ENCODE data around the gene JPT1.
"Not testable (repeated sequence)": the region's sequence is repeated elsewhere in the genome, so short reads cannot be mapped to it uniquely, and the experiment has no call there.

Gene JPT1, protein sequence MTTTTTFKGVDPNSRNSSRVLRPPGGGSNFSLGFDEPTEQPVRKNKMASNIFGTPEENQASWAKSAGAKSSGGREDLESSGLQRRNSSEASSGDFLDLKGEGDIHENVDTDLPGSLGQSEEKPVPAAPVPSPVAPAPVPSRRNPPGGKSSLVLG

DNA sequence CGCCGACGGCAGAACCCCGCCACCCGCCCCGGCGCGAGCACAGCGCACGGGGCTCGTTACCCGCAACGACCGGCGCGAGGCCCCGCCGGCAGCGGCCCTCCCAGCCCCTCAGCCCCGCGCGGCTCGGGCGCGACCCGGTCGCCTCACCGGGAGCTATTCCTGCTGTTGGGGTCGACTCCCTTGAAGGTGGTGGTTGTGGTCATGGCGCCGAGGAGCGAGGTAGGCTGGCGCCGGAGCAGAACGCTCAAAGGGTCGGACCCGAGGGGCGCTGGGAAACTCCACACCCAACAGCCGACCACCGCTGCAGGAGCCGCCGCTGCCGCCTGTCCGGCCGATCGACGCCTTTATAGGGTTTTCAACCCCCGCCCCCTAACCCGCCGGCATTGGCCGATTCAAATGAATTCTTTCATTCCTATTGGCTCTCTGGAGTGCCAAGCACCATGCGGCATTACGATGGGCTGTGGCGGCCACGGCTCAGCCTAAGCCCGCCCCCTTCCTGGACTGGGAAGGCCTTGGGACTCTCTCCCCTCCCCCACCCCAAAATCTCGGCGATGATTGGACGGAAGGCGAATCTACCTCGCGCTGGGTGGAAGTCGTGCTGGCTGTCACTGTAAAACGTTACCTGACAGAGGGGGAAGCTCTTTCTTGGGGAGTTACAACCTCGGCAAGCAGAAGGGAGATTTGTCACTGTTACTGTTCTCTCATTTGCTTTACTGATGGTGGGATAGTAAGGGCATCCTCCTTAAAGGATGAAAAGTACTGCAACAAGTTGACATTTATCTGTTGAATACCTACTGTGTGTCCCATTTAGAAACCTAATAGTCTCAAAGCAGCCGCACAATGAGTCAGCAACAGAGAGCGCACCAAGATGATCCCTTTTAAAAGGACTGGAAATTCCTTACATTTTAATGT is at the start of gene JPT1:
TSS of gene JPT1 (minus strand) at position 318 of the 912 bp plus-strand sequence. CDS start at position 203, 115 bp downstream.
- in situ Hi-C loops (cut with HindIII; ENCODE audit: low sequenced_read_pairs) = no loop called here

DNA sequence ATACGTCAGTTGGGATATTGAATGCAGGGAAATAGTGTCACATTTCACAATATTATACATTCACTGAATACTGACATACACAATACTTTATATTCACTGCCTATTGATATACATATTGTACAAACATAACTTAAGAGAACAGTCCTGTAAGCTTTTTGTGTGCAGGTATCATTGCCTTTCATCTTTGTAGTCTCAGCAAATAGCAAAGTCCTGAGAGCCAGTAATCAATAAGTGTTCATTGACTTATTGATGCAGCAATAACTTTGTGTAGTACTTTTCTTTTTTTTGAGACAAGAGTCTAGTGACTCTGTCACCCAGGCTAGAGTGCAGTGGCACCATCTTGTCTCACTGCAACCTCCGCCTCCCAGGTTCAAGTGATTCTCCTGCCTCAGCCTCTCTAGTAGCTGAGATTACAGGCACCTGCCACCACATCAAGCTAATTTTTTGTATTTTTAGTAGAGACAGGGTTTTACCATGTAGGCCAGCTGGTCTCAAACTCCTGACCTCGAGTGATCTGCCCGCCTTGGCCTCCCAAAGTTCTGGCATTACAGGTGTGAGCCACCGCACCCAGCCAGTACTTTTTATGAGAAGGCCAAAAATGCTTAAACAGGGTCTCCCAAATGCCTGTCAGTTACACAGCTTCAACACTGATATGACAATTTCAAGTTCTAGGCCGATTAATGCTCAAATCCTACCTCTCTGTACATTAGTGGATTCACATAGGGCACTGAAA is 45.7 kb upstream of the JPT1 start:
- in situ Hi-C loops (cut with HindIII; ENCODE audit: low sequenced_read_pairs) = no loop called here

DNA sequence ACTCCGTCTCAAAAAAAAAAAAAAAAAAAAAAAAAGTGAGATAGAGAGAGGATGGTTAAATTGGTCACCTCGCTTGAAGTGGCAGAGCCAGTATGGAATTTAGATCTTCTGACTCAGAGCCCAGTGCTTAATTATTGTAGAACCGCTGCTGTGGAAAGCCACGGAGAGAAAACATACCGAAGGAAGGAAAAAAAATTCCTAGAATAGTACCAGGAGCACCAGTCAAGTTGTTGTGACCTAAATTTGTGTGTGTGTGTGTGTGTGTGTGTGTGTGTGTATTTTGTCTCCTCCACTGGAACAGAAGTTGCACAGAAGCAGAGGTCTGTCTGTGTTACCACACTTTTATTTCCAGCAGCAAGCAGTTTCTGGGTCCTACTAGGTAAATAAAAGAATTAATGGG is 40.6 kb upstream of the JPT1 start:
- in situ Hi-C loops (cut with HindIII; ENCODE audit: low sequenced_read_pairs) = no loop called here

DNA sequence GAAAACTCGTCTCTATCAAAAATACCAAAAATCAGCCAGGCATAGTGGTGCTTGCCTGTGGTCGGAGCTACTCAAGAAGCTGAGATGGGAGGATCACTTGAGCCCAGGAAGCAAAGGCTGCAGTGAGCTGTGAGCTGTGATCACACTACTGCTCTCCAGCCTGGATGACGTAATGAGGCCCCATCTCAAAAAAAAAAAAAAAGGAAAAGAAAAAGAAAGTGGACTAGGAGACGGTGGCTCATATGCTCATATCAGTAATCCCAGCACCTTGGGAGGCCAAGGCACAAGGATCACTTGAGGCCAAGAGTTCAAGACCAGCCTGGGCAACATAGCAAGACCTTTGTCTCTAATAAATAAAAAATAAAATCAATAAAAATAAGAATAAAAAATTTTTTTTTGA is 37.3 kb upstream of the JPT1 start:
- in situ Hi-C loops (cut with HindIII; ENCODE audit: low sequenced_read_pairs) = no loop called here

DNA sequence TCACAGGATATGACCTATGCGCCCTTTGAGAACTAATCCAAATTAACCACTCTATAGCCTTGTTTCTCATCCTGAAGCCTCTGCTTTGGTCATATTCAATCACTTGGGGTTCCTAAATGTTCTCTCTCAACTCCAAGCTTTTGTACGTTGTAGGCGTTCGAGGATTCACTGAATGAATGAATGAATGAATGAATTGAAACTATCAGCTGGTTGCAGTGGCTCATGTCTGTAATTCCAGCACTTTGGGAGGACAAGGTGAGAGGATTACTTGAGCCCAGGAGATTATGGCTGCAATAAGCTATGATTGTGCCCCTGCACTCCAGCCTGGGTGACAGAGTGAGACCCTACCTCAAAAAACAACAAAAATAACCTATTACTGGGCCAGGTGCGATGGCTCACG is 34.3 kb upstream of the JPT1 start:
- in situ Hi-C loops (cut with HindIII; ENCODE audit: low sequenced_read_pairs) = no loop called here

DNA sequence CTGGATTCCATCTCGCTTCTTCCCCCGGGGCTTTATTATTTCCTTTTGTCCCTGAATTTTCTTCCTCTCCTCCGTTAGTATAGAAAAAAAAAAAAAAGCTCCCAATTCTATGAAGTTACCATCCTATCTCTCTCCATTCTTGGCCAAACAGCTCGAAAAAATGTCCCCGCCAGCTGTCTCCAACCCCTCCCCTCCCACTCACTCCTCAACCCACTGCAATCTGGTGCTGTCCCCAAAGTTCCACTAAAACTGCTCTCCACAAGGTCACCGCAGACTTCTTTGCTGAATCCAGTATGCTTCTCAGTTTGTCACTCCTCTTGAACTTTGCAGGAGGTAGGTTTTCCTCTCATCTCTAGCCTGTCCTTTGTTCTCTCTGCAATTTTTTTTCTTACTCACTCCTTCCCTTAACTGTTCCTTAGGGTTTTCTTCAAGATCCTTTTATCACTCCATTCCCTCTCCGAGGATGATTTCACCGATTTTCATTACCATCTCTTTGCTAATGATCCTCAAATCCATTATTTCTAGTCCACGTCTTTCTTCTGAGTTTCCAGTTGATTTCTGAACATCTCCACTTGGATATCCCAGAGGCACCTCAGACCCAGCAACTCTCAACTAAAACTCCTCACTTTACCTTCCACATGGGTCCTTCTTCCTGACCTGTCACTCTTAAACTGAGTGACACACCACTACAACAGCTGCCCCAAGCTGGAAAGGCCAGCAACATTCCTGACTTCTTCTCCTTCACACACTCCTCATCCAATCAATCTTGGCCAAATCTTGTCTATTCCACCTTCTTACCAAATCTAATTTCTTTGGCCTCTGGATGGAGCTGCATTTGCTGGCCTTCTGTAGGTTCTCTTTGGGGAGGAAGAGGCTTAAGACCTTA is 29.9 kb upstream of the JPT1 start:
- in situ Hi-C loops (cut with HindIII; ENCODE audit: low sequenced_read_pairs) = no loop called here

DNA sequence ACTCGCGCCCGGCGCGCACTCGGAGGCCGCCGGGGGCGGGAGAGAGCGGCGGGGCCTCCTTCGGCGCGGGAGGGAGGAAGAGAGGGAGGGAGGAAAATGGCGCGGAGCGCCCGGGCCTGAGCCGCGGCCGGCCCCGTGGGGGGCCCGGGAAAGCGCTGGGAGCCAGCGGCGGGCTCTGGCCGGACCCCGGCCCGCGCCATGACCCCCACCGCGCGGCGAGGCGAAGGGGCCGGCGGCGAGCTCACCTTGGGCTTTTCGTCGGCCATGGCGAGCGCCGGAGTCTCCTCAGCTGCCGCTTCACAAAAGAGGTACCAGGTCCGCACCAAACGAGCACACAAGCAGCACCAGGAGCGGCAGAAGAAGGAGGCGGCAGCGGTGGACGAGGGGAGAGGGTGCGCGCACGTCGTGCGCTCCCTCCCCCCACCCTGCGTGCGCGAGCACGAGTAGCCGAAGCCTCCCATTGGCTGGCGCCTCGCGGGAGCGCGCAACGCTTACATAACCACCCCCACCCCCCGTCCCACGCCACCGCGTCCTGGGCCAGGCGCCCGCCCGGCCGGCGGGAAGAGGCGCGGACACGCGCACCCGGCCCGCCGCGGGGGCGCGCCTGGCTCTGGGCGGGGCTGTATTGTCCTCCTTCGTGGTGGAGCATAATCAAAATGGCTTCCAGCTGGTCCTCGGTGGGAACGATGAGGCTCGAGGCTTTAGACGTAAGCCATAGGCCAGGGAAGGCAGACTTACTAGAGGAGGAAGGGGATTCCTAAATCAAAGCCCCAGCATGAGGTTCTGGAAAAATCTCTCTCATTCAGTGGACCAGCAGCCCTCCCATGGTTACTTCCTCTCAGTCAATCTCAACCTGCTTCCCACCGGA is 28.5 kb upstream of the JPT1 start, which contains the start of gene SUMO2:
TSS of gene SUMO2 (minus strand) at position 391 of the 868 bp plus-strand sequence. CDS start at position 266, 125 bp downstream.
- in situ Hi-C loops (cut with HindIII; ENCODE audit: low sequenced_read_pairs) = no loop called here

DNA sequence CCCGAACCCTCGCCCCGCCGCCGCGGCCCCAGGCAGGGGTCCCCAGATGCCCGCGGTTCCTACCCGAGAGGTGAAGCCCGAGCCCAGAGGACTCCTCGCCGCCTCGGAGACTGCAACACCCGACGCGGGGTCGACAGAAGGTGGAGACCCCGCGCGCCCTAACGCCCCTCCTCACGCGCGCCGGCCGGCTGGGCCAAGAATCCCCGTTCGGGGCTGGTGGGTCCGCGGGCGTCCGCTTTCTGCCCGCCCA is 27.9 kb upstream of the JPT1 start:
- in situ Hi-C loops (cut with HindIII; ENCODE audit: low sequenced_read_pairs) = no loop called here

DNA sequence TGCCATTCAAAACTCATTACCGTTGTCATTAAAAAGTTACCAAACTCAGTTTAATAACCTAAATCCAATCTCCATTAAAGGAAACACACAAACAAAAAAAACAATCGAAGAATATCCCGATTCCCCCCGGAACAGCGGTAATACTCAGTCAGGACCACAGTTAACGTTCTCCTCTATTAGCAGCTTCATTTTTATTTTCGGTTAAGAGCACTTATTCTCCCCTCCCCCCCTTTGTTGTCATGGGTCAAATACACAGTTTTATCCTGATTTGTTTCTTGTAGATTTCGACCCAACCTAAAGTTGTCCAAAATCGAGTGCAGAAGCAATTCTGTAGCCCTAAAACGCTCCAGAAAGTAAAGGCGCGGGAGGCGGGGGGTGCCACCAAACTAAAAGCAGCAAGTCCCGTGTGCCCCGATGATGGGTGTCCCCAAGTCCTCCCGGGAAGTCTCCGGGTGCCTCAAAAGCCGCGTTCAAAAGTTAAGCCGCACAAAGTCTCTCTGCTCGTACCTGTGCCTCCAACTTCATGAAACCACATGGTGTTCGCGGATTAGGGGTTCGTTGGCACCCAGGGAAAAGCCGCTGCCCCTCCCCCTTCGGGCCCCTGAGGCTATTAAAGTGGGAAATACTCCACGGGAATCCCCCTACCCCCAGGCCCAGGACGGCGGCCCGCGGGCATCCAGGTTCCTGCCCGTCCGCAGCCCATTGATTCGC is 27.5 kb upstream of the JPT1 start:
- in situ Hi-C loops (cut with HindIII; ENCODE audit: low sequenced_read_pairs) = no loop called here

DNA sequence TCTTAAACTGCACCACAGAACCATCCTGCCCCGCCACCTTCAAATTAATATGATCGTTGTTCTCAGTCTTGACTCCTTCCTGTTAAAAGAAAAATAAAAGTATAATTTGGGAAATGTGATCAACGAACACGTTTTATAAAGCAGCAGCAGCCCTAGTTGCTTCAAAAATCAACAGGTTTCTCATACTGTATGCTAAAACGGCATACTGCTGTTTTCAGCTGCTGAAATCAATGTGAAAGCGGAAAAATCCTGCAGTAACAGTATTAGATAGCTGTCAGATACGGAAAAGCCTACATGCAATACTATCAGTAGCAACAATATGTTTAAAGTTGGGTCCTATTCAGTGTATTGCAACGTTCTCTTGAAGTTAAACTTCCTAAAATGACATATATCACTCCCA is 26.8 kb upstream of the JPT1 start:
- in situ Hi-C loops (cut with HindIII; ENCODE audit: low sequenced_read_pairs) = no loop called here

DNA sequence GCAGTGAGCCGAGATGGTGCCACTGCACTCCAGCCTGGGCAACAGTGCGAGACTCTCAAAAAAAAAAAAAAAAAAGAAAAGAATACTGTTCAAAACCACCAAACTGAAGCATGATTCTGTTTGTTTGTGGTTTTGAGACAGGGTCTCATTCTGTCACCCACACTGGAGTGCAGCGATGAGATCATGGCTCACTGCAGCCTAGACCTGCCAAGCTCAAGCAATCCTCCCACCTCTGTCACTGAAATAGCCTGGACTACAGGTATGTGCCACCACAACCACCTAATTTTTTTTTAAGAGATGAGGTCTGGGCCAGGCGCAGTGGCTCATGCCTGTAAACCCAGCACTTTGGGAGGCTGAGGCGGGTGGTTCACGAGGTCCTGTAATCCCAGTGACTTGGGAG is 24.1 kb upstream of the JPT1 start:
- in situ Hi-C loops (cut with HindIII; ENCODE audit: low sequenced_read_pairs) = no loop called here

DNA sequence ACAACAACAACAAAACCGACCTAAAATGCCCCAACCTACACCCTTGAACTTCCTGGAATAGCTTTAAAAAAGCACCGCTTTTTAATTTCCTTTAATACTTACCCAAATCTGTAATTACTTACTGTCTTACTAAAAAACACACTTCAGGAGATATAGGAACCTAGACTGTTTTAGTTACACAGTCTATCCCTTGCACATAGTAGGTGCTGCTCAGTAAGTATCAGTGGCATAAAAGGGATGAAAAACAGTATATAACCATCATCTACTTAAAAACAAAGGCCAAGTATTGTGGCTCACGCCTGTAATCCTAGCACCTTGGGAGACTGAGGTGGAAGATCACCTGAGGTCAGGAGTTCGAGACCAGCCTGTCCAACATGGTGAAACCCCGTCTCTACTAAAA is 22.3 kb upstream of the JPT1 start:
- in situ Hi-C loops (cut with HindIII; ENCODE audit: low sequenced_read_pairs) = no loop called here

DNA sequence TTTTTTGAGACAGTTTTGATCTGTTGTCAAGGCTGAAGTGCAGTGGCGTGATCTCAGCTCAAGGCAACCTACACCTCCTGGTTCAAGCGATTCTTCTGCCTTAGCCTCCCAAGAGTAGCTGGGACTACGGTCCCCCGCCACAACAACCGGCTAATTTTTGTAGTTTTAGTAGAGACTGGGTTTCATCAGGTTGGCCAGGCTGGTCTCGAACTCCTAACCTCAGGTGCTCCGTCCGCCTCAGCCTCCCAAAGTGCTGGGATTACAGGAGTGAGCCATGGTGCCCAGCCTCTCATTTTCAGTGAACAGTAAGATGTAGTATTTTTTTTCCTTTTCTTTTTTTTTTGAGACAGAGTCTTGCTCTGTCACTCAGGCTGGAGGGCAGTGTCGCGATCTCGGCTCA is 20.7 kb upstream of the JPT1 start:
- in situ Hi-C loops (cut with HindIII; ENCODE audit: low sequenced_read_pairs) = no loop called here

DNA sequence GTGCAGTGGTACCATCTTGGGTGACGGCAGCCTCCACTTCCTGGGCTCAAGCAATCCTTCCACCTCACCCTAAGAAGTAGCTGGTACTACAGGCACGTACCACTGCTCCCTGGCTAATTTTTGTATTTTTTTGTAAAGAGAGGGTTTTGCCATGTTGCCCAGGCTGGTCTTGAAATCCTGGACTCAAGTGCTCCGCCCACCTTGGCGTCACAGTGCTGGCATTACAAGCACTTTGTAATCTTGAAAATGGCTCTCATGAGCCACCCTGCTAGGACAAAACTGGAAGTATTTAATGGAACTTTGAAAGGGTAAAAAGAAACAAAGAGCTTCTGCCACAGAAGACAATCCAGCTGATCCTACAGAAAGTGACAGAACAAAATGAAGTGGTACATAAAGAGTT is 19.2 kb upstream of the JPT1 start:
- in situ Hi-C loops (cut with HindIII; ENCODE audit: low sequenced_read_pairs) = no loop called here

DNA sequence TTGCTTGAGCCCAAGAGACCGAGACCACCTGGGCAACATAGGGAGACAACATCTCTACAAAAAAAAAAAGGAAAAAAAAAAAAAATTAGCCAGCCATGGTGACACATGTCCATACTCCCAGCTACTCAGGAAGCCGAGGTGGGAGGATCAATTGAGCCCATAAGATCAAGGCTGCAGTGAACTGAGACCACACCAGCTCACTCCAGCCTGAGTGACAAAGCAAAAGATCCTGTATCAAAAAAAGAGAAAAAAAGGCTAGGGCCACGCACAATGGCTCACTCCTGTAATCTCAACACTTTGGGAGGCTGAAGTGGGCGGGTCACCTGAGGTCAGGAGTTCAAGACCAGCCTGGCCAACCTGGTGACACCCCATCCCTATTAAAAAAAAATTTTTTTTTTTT is 14.7 kb upstream of the JPT1 start:
- in situ Hi-C loops (cut with HindIII; ENCODE audit: low sequenced_read_pairs) = no loop called here

DNA sequence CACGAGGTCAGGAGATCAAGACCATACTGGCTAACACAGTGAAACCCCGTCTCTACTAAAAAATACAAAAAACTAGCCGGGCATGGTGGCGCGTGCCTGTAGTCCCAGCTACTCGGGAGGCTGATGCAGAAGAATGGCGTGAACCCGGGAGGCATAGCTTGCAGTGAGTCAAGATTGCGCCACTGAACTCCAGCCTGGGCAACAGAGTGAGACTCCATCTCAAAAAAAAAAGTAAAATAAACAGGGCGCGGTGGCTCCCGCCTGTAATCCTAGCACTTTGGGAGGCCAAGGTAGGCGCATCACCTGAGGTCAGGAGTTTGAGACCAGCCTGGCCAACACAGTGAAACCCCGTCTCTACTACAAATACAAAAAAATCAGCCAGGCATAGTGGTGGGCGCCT is 10.3 kb upstream of the JPT1 start:
- in situ Hi-C loops (cut with HindIII; ENCODE audit: low sequenced_read_pairs) = not testable (repeated sequence)

DNA sequence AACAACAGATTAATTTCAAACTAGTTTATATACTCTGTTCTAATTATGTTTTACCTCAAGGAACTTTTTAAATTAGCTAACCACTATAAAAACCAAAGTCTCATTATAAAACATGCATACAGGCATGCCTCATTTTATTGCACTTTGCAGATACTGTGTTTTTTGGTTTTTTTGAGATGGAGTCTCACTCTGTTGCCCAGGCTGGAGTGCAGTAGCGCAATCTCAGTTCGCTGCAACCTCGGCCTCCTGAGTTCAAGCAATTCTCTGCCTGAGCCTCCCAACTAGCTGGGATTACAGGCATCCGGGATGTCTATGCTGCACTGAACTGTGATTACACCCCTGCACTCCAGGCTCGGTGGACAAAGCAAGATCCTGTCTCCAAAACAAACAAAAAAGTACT is 8.8 kb upstream of the JPT1 start:
- in situ Hi-C loops (cut with HindIII; ENCODE audit: low sequenced_read_pairs) = no loop called here

DNA sequence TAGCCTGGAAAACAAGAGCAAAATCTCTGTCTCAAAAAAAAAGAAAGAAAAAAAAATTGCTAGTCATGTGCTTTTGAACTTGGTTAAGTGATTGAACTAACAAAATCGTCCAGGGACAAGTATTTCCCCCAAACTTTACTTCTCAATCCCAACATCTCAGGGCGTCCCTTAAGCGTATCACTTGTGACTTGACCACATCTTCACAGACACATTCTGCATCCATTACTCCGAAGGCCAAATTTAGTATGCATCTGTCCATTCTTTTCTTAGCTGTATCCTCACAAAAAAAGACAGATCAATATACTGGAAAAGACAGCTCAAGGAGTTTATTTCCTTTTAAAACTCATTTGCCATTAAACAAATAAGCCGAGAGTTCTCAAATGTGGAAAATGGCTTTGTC is 5.9 kb upstream of the JPT1 start:
- in situ Hi-C loops (cut with HindIII; ENCODE audit: low sequenced_read_pairs) = no loop called here

DNA sequence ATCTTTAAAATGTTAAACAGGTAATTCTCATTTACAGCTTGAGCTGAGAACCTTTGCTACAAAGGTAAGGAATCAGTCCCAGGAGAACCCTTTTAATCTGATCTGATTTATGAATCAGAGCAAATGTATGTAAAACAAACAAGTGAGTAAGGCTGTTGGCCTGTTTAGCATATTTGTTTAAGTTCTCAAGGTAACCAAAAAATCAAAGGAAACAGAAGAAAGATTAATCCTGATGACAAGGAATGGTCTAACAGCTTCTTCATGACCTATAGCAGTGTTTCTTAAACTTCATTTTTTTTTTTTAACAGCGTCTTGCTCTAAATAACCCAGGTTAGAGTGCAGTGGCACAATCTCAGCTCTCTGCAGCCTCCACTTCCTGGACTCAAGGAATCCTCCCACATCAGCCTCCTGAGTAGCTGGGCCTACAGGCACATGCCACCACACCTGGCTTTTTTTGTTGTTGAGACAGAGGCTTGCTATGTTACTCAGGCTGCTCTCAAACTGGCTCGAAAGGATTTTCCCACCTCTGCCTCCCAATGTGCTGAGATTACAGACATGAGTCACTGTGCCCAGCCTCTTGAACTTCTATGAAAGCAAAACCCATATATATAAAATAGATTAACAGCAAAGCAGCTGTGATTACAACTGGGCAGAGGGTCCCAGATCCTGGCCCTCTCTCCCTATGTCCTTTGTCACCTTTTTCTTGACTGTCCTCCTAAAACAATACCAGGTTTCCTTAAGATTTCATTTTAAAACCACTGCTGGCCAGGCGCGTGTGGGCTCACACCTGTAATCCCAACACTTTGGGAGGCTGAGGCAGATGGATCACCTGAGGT is 5.1 kb upstream of the JPT1 start:
- in situ Hi-C loops (cut with HindIII; ENCODE audit: low sequenced_read_pairs) = no loop called here
